ENCODE results near the gene CLEC9A. TPM values are rescaled to one million over a fixed set of nuclear protein-coding genes. Genes with fewer than 3 reads are reported as not detected.
A peak's percentile ranks its signal among the peaks of the same experiment; 100 is the strongest.

CLEC9A gene
- total RNA-seq, 1 donor from 2014 or later = not detected

GRCh38 chr12:10027311-10027710 lies 3.2 kb upstream of the CLEC9A start:
- Mint-ChIP-seq H3K27ac (ENCODE audit: unreplicated experiment) (no peak overlapping the region), H3K36me3 (ENCODE audit: low read depth, unreplicated experiment) (no peaks in the 10 kb centered on the region), H3K27me3 (ENCODE audit: low read depth, unreplicated experiment) (no peaks in the 10 kb centered on the region), H3K4me1 (ENCODE audit: low read depth, unreplicated experiment) (peaks cover 9% of the 10 kb centered on the region), H3K9me3 (ENCODE audit: unreplicated experiment) (peaks cover 2% of the 10 kb centered on the region), H3K4me3 (ENCODE audit: unreplicated experiment) (no peak overlapping the region)
- Histone ChIP-seq H3K9me3 (ENCODE audit: insufficient read depth, low read depth, low read length) (no peaks in the 10 kb centered on the region), H2AFZ (ENCODE audit: low read depth, low read length) (peak overlapping the region; percentile 59), H3K4me2 (ENCODE audit: low read length) (peak overlapping the region; percentile 56), H3K9ac (ENCODE audit: low read length) (no peak overlapping the region), H3K4me3 (ENCODE audit: insufficient read depth, low read depth, low read length) (no peak overlapping the region), H3K27me3 (ENCODE audit: insufficient read depth, low read length) (no peaks in the 10 kb centered on the region), H3K79me2 (ENCODE audit: insufficient read depth, low read length) (no peaks in the 10 kb centered on the region), H3K4me1 (ENCODE audit: insufficient read depth, low read length) (peaks cover 6% of the 10 kb centered on the region), H4K20me1 (ENCODE audit: insufficient read depth, low read length) (no peaks in the 10 kb centered on the region), H3K36me3 (ENCODE audit: insufficient read depth, low read length) (no peaks in the 10 kb centered on the region), H3K27ac (ENCODE audit: low read depth, low read length) (no peak overlapping the region)
- DNase-seq (ENCODE audit: low read depth) (no peak), FAIRE-seq (peak; percentile 80)
- TF ChIP-seq EZH2 (IDR thresholded peaks at IDR 0.05; ENCODE audit: insufficient read depth, low read length) = no peak
- no peak for TF ChIP-seq CTCF (IDR thresholded peaks at IDR 0.05; ENCODE audit: insufficient read depth, low read depth, low read length)

- no peak overlapping the region for H3K4me3 Mint-ChIP-seq (ENCODE audit: unreplicated experiment)
- H3K27me3 Mint-ChIP-seq (ENCODE audit: low read depth, unreplicated experiment) = no peaks in the 10 kb centered on the region
- FAIRE-seq (no peak), DNase-seq (ENCODE audit: low read depth) (peak; percentile 1)
- no peak for TF ChIP-seq CTCF (IDR thresholded peaks at IDR 0.05; ENCODE audit: insufficient read depth, low read depth, low read length)
- no peak for TF ChIP-seq EZH2 (IDR thresholded peaks at IDR 0.05; ENCODE audit: insufficient read depth, low read length)
- H3K36me3 ChIP-seq (ENCODE audit: insufficient read depth, low read length) = no peaks in the 10 kb centered on the region
- peak overlapping the region; percentile 56 for H3K4me2 ChIP-seq (ENCODE audit: low read length)
- H3K27ac Mint-ChIP-seq (ENCODE audit: unreplicated experiment) = no peak overlapping the region
- peaks cover 6% of the 10 kb centered on the region for H3K4me1 ChIP-seq (ENCODE audit: insufficient read depth, low read length)
- H3K79me2 ChIP-seq (ENCODE audit: insufficient read depth, low read length) = no peaks in the 10 kb centered on the region
- H3K4me3 ChIP-seq (ENCODE audit: insufficient read depth, low read depth, low read length) = no peak overlapping the region
- no peaks in the 10 kb centered on the region for H3K27me3 ChIP-seq (ENCODE audit: insufficient read depth, low read length)
- H3K36me3 Mint-ChIP-seq (ENCODE audit: low read depth, unreplicated experiment) = no peaks in the 10 kb centered on the region
- no peak overlapping the region for H3K9ac ChIP-seq (ENCODE audit: low read length)
- H3K9me3 Mint-ChIP-seq (ENCODE audit: unreplicated experiment) = peaks cover 2% of the 10 kb centered on the region
- no peak overlapping the region for H3K27ac ChIP-seq (ENCODE audit: low read depth, low read length)
- H3K9me3 ChIP-seq (ENCODE audit: insufficient read depth, low read depth, low read length) = no peaks in the 10 kb centered on the region
- H4K20me1 ChIP-seq (ENCODE audit: insufficient read depth, low read length) = no peaks in the 10 kb centered on the region
- H3K4me1 Mint-ChIP-seq (ENCODE audit: low read depth, unreplicated experiment) = peaks cover 9% of the 10 kb centered on the region
- peak overlapping the region; percentile 59 for H2AFZ ChIP-seq (ENCODE audit: low read depth, low read length)
These were observed 2.8 kb upstream of the CLEC9A start for GRCh38 chr12:10027721-10028120.

- Histone ChIP-seq H3K4me2 (ENCODE audit: low read length) (peak overlapping the region; percentile 67), H3K9me3 (ENCODE audit: insufficient read depth, low read depth, low read length) (no peaks in the 10 kb centered on the region), H3K36me3 (ENCODE audit: insufficient read depth, low read length) (no peaks in the 10 kb centered on the region), H2AFZ (ENCODE audit: low read depth, low read length) (no peak overlapping the region), H4K20me1 (ENCODE audit: insufficient read depth, low read length) (no peaks in the 10 kb centered on the region), H3K9ac (ENCODE audit: low read length) (peak overlapping the region; percentile 37), H3K79me2 (ENCODE audit: insufficient read depth, low read length) (no peaks in the 10 kb centered on the region), H3K27ac (ENCODE audit: low read depth, low read length) (peak overlapping the region; percentile 75), H3K4me3 (ENCODE audit: insufficient read depth, low read depth, low read length) (no peak overlapping the region), H3K27me3 (ENCODE audit: insufficient read depth, low read length) (no peaks in the 10 kb centered on the region), H3K4me1 (ENCODE audit: insufficient read depth, low read length) (peaks cover 6% of the 10 kb centered on the region)
- Mint-ChIP-seq H3K27ac (ENCODE audit: unreplicated experiment) (peak overlapping the region; percentile 88), H3K36me3 (ENCODE audit: low read depth, unreplicated experiment) (no peaks in the 10 kb centered on the region), H3K4me1 (ENCODE audit: low read depth, unreplicated experiment) (peaks cover 9% of the 10 kb centered on the region), H3K9me3 (ENCODE audit: unreplicated experiment) (peaks cover 2% of the 10 kb centered on the region), H3K27me3 (ENCODE audit: low read depth, unreplicated experiment) (no peaks in the 10 kb centered on the region), H3K4me3 (ENCODE audit: unreplicated experiment) (no peak overlapping the region)
- TF ChIP-seq EZH2 (IDR thresholded peaks at IDR 0.05; ENCODE audit: insufficient read depth, low read length) (no peak), CTCF (IDR thresholded peaks at IDR 0.05; ENCODE audit: insufficient read depth, low read depth, low read length) (no peak)
- FAIRE-seq = peak; percentile 17
- peak; percentile 14 for DNase-seq (ENCODE audit: low read depth)
These were observed 839 bp downstream of the CLEC9A start for GRCh38 chr12:10031321-10031720.

Data from astrocyte (in vitro differentiated cells and primary cell).